Fibroblast of skin of scalp (primary cell): ENCODE results near the gene RSBN1L.
A peak's percentile ranks its signal among the peaks of the same experiment; 100 is the strongest.
"Not testable (repeated sequence)": the region's sequence is repeated elsewhere in the genome, so short reads cannot be mapped to it uniquely, and the experiment has no call there.

Experiments
- DNase-seq: peaks from one replicate; pipeline ENCODE4 v3.0.0-alpha.2; 2013

The RSBN1L gene

GRCh38 chr7:77687747-77688144 is 8.5 kb upstream of the RSBN1L start:
- no peak for DNase-seq

GRCh38 chr7:77690289-77690688 is 6.0 kb upstream of the RSBN1L start:
- DNase-seq = no peak

GRCh38 chr7:77691892-77692491 is 4.3 kb upstream of the RSBN1L start:
- no peak for DNase-seq

GRCh38 chr7:77693830-77694583 is 2.3 kb upstream of the RSBN1L start:
- DNase-seq = no peak

GRCh38 chr7:77696643-77697534 is 630 bp downstream of the RSBN1L start:
- DNase-seq = peak; percentile 43

- no peak for DNase-seq
Measured at GRCh38 chr7:77697535-77697831, 1.2 kb downstream of the RSBN1L start.

GRCh38 chr7:77698042-77698625 is 1.9 kb downstream of the RSBN1L start:
- no peak for DNase-seq

GRCh38 chr7:77699056-77699455 is 2.8 kb downstream of the RSBN1L start:
- DNase-seq = no peak

- peak; percentile 20 for DNase-seq
Measured at GRCh38 chr7:77702513-77702912, 6.3 kb downstream of the RSBN1L start.

GRCh38 chr7:77702968-77703472 is 6.8 kb downstream of the RSBN1L start:
- no peak for DNase-seq

- DNase-seq = not testable (repeated sequence)
Measured at GRCh38 chr7:77703669-77704068, 7.4 kb downstream of the RSBN1L start.

- no peak for DNase-seq
Measured at GRCh38 chr7:77707504-77707992, 11.3 kb downstream of the RSBN1L start.

- no peak for DNase-seq
Measured at GRCh38 chr7:77710067-77710466, 13.8 kb downstream of the RSBN1L start.

- DNase-seq = no peak
Measured at GRCh38 chr7:77710861-77711260, 14.6 kb downstream of the RSBN1L start.

GRCh38 chr7:77714195-77714594 is 17.9 kb downstream of the RSBN1L start:
- no peak for DNase-seq

GRCh38 chr7:77714931-77715330 is 18.7 kb downstream of the RSBN1L start:
- not testable (repeated sequence) for DNase-seq

GRCh38 chr7:77716804-77717203 is 20.5 kb downstream of the RSBN1L start:
- no peak for DNase-seq

GRCh38 chr7:77717566-77717965 is 21.3 kb downstream of the RSBN1L start:
- DNase-seq = not testable (repeated sequence)

- no peak for DNase-seq
Measured at GRCh38 chr7:77727527-77727926, 31.3 kb downstream of the RSBN1L start.

- DNase-seq = peak; percentile 30
Measured at GRCh38 chr7:77727936-77728701, 31.9 kb downstream of the RSBN1L start.

GRCh38 chr7:77729574-77730348 is 33.5 kb downstream of the RSBN1L start:
- no peak for DNase-seq
